HG03025 (cell line): ENCODE measurements around the gene RHOBTB1.
"Not testable (repeated sequence)": the region's sequence is repeated elsewhere in the genome, so short reads cannot be mapped to it uniquely, and the experiment has no call there.

Source experiments
- ATAC-seq: cut with Tn5 transposase; IDR thresholded peaks from one replicate; pipeline ENCODE4 v1.9.1; 2021; ENCODE audit warnings: mild to moderate bottlenecking, moderate library complexity; ENCODE audit not compliant: unreplicated experiment, low FRiP score

RHOBTB1 gene

DNA sequence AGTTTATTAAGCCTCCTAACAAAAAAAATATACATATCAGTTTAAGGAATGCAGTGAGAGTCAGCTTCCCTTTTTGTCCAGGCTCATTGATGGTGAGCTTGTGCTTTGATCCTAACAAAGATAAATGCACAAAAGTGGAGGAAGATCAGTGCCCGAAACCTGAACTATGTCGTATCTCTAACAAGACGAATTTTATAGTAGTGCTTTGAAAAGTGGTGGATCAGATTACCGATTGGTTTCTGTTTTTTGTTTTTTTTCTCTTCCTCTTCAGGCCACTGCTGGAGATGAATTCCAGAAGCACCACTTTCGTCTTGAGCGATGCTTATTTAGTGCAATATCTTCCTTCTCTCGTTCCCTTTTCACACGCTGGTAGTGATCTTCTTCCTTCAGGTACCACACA lies 72.8 kb downstream of the RHOBTB1 start:
- no peak for ATAC-seq

DNA sequence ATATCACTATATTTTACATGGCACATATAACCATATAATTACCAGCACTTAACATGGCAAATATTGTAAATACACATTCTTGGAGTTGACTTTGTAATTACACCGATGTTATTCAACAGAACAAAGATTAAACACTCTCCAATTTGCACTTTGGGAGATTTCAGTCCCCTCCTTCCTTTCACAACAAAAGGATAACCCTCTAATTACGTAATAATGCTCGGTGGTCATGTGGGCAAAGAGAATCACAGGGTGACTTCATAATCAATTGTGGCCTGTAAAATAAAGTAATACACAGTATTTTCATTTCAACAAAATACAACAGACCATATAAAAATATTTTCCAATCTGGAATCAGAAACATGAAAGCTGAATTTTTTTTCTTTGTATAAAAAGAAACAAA lies 73.2 kb downstream of the RHOBTB1 start:
- no peak for ATAC-seq

DNA sequence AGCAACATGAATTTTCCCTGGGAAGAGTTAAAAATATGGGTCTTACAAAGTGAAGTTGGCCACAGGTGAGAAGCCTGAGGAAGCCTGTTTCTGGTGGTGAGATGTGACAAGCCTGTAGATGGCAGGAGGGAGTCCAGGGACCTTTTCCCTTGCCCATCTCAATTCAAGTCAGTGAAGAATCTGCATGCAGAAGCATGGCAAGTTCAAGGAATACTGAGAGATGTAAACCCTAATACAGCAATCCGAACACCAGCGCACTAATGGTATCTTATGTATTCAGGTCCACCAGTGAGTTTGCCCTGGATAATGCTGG lies 73.6 kb downstream of the RHOBTB1 start:
- no peak for ATAC-seq

DNA sequence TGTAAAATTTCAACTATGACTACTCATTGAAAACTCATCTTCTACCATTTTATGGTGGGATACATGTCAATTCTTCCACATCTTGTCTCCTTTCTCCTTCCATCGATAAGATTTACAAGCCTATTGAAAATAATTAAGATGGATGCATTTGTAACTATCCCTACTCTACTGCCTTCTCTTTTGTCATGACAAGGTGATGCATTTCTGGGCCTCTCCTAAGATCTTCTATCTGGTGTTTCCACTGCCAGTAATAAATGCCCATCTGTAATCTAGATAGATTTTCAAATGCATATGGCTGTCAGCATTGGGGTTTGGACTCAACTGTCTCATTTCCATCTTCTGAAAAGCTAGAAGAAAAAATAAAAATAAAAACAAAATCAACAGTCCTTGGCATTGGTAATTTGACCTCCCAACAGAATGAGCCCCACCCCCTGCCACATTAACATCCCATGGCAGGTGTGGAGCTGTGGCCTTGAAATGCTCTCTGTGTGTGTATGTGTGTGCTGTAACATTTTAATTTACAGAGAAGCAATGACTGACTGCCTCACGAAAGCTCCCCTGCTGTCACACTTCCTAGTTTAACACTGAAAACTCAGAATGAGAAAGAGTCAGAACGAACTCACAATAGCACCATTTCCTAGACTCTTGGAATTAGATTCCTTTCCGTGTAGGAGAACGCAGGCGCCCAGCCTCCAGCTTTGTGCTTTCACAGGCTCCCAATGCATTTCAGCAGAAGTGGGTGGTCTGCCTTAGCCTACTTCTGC lies 74.2 kb downstream of the RHOBTB1 start:
- ATAC-seq: no peak

DNA sequence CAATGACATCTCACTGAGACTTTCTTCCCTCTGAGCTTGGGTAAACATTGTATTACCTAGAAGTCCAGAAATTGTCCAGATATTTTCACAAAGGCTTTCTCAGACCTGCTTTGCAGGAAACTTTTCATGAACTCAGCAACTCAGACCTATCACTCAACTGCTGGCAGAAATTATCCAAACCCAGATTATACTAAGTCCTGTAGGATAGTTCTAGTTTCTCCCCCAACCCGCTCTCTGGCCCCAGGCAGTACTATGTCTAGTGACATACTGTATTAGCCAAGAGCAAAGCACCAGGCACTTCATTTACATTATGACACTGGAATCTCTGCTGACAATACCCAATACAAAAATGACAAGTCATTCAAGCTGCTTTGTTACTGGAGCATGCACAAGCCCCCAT lies 75.0 kb downstream of the RHOBTB1 start:
- no peak for ATAC-seq

DNA sequence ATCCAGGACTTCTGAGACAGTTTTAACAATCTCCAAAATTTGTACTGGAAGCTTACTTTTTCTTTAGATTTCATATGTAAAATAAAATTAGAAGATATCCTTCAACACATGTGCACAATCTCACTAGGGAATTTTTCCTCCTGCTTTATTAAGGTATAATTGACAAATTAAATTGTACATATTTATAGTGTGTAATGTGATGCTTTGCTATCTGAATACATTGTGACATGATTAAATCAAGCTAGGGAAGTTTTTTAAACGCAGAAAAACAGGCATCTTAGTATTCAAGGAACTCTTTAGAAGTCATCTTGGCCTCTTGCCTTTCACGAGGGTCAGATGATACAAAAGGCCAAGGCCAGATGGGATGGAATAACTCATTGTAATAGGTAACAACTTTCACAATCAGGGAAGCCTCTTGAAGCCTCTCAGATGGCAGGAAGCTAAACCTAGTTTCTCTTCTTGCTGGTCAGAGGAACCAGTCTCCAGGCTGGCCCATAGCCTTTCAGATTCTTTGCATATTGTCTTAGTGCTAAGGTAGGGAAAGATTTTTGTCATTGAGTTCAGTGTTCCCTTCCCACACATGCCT lies 78.7 kb downstream of the RHOBTB1 start:
- no peak for ATAC-seq

DNA sequence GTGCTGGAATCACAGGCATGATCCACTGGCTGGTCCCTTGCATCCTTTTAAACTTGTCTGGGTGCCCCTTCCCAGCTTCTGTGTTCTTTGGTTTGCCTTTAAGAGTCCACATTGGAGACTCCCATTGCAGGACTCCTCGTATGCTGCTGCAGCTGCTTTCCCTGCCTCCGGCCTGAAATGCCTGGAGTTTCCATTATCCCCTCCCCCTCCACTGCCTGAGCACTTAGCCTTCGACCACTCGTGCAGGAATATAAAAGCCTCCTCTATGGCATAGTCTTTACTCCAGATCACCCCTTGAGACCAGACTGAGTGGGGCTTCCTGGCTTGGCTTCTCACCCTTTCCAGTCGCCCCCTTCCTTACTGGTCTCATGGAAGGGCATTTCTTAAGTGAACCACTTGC lies 80.2 kb downstream of the RHOBTB1 start:
- no peak for ATAC-seq

DNA sequence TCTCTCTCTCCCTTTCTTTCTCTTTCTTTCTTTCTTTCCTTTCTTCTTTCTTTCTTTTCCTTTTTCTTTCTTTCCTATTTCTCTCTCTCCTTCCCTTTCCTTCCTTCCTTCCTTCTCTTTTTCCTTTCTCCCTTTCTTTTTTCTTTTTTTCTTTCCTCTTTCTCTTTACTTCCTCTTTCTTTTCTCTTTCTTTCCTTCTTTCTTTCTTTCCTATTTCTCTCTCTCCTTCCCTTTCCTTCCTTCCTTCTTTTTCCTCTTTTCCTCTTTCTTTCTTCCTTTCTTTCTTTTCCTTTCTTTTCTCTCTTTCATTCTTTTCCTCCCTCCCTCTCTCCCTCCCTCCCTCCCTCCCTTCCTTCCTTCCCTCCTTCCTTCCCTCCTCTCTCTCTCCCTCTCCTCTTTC lies 81.5 kb downstream of the RHOBTB1 start:
- no peak for ATAC-seq

DNA sequence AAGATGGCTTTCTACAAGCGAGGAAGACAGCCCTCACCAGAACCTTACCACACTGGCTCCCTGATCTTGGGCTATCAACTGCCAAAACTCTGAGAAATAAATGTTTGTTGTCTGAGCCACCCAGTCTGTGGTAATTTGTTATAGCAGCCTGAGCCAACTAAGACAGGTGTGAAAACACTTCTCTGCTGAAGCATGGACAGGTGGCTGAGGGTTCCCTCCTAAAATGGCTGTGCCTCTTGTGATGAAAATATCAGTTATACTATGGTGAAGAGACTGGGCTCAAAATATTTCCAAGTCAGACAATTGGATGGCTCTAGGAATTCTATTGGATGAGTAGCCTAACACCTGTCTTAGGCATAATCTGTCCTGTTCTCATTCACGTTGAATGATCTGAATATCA lies 87.6 kb downstream of the RHOBTB1 start:
- ATAC-seq: no peak

DNA sequence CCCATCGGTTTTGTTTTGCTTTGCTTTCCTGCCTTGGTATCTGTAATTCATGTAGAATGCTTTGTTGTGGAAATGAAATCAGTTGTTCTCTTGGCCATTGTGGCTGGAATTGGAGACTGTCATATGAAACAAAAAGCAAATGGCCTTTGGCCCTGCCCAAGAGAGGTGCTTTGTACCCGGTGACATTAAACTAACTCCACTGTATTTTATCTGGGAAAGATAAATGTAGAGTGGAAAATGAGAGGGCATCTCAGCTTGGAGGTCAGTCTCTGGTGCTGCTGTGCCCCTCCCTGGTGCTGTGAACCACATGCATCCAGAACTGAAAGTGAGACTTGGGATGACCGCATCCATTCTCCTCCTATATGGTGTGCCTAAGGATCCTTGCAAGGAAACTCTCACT lies 90.3 kb downstream of the RHOBTB1 start:
- no peak for ATAC-seq

DNA sequence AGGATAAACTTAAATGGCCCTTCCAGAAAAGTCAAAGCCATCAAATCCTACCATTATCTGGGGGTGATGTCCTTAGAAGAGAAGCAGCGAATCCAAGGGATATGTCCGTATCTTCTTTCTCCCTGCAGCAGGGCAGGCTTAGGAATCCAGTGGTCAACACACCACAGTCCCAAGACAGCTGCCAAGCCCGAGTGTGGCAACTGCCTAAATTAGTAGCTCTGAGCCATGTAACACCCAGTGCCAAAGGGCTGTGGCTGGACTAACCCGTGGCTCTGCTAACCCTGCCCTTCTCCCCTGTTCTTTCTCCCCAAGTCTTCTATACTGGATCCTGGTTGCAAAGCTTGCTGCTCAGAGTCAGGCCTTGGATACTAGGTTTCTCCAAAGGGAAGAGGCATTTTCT lies 90.9 kb downstream of the RHOBTB1 start:
- no peak for ATAC-seq

DNA sequence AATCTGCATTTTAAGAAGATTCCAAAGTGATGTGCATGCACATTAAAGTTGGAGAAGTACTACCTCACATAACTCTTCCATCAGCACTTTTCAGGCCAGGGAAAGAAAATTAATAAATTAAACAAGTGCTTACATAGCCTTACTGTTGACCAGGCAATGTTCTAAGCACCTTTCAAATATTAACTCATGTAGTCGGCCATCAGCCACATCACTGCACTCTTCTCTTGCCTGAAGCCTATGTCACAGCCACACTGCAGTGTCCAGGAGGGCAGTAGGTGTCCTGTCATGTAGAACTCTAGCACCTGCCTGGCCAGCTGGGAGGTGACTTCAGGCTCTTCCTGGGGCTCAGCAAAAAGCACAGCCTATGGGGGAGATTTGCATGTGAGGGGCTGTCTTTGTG lies 94.2 kb downstream of the RHOBTB1 start:
- ATAC-seq: no peak

DNA sequence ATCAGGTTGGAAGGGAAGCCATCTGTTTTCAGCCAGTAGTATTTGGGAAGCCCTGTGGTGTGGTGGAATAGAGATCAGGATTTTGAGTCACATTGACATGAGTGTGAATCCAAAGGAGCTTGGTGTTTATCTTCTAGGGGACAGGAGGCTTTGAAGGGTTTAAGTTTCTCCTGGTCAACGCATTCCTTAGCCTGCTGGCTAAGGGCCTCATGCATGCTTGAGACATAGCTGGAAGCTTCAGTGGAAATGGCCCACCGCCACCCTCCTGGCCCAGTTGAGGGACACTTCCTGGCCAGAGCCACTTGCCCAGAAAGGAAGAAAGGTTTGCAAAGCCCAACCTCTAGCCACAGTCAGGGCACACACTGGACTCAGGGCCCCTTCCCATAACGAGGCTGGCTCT lies 94.8 kb downstream of the RHOBTB1 start:
- no peak for ATAC-seq

DNA sequence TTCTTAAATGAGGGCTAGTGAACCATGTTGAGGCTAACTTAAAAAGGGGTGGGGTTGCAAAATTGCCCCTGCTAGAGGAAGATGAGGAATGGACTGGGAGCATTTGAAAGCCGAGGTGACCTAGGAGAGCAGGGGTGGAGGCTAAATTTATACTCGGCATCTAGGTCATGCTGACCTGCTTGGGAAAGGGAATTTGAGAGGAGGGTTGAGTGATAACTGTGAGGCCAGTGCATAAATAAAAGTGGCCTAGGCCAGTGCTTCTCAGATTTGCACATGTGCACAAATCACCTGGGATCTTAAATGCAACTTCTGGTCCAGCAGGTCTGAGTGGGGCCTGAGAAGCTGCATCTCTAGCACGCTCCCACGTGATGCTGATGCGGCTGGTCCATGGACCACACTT lies 95.3 kb downstream of the RHOBTB1 start:
- no peak for ATAC-seq

DNA sequence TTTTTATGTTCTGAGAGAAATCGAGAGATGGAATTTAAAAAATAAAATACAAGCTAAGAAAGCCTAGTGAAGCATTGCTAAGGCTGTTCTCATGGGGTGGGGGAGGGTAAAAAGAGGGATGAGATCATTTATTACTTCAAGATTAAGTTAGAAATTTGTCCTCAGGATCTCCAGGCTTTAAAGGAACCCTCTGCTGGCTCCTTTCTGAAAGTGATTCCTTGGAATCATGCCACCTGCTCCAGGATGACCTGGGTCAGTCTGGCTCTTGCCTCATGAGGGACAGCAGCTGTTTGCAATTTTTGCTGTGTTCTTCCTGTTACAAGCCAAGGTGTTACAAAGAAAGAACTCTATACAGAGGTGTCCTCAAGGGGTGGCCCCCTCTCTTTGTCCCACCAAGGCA lies 95.9 kb downstream of the RHOBTB1 start:
- no peak for ATAC-seq

DNA sequence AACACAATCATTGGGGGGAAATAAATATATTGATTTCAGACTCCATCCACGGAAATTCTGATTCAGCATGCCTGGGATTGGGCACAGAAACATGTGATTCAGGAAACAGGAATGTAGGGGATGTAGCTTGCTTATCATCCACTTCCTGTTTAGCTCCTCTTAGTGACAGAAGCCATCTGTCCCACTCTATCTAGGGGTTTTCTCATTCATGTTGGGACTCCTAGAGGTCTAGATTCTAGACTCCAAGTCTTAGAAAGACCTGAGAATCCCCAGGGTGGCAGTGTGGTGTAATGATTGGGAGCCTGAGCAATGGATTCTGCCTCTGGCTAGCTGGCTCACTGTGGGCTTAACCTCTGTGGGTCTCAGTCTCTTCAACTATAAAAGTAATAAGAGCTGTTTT lies 97.8 kb downstream of the RHOBTB1 start:
- ATAC-seq: no peak

DNA sequence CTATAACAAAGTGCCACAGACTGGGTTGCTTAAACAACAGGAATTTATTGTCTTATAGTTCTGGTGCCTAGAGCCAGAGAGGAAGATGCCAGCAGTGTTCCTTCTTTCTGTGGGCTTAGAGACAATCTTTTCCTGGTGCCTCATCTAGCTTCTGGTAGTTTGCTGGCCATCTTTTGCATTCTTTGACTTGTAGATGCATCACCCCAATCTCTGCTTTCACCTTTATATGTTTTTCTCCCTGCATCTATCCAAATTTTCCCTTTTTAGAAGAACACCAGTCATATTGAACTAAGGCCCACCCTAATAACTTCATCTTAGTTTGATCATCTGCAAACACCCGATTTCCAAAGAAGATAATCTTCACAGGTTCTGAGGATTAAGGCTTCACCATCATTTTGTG lies 98.9 kb downstream of the RHOBTB1 start:
- no peak for ATAC-seq

DNA sequence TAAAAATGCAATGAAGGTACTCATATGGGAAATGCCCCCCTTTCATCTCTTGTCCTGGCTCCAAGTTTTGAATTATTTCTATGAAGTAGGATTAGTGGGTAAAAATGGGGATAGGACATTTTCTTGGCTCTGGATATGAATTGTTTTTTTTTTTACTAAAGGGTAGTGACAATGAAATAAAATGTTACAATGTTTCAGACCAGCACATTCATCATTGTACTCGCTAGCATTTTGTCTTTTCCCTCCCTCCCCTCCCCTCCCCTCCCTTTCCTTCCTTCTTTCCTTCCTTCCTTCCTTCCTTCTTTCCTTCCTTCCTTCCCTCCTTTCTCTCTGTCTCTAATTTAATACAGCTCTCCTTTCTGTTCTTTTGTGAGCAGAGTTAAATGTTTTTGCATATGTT lies 101.3 kb downstream of the RHOBTB1 start:
- no peak for ATAC-seq

DNA sequence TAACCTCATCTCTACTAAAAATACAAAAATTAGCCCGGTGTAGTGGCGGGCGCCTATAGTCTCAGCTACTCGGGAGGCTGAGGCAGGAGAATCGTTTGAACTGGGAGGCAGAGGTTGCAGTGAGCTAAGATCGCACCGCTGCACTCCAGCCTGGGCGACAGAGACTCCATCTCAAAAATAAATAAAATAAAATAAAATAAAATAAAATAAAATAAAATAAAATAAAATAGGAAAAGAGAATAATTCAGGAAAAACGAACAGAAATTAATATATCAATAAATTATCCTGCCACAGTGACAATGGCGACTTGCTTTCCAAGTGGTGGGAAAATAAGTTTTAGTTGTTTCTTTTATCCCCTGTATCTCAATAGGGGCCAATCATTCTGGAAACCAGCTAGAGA lies 102.8 kb downstream of the RHOBTB1 start:
- ATAC-seq: not testable (repeated sequence)

DNA sequence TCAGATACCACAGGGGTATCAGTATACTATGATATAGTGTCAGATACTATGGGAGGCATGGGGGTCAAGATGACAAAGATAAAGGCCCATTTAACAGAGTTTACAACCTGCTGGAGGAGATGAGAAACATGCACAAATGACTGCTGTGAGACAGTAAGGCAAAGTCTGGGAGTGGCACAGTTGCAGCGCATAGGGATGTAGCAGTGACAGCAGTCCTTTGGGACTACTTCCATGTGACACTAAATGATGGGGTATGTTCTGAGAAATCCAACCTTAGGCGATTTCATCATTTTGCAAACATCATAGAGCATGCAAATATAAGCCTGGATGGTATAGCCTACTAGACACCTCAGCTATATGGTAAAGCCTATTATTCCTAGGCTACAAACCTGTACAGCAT lies 108.9 kb downstream of the RHOBTB1 start:
- ATAC-seq: no peak

DNA sequence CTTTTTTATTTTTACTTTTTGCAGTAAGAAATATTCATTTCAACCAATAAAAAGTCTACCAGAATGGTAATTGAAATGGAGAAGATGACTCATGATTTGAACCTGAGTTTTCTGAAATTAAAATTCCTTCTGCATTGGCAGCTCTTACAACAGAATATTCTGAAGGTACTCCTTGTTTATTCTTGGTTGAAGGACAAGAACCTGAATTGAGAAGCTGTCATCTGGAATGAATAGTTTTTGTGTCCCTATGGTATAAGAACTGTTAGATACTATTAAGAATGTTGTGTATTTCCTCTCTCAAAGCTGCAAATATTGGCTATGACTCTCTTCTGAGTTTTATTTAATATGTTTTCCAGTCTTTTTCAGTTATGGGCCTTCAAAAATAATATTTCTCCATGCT lies 109.6 kb downstream of the RHOBTB1 start:
- no peak for ATAC-seq

DNA sequence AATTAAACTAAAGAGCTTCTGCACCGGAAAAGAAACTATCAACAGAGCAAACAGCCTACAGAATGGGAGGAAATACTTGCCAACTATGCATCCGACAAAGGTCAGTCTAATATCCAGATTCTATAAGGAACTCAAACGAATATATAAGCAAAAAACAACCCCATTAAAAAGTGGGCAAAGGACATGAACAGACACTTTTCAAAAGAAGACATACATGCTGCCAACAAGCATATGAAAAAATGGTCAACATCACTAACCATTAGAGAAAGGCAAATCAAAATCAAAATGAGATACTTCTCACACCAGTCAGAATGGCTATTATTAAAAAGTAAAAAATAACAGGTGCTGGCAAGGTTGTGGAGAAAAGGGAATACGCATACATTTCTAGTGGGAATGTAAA lies 111.8 kb downstream of the RHOBTB1 start:
- not testable (repeated sequence) for ATAC-seq

DNA sequence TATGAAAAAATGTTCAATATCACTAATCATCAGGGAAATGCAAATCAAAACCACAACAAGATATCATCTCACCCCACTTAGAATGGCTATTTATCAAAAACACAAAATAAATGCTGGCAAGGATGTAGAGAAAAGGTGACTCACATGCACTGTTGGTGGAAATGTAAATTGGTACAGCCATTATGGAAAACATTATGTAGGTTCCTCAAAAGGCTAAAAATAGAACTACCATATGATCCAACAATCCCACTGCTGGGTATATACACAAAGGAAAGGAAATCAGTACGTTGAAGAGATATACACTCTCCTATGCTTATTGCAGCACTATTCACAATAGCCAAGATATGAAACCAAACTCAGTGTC lies 115.5 kb downstream of the RHOBTB1 start:
- ATAC-seq: no peak
